ENCODE data around the gene MCM10. TPM values are rescaled to one million over a fixed set of nuclear protein-coding genes. Genes with fewer than 3 reads are reported as not detected.
"Not testable (repeated sequence)": the region's sequence is repeated elsewhere in the genome, so short reads cannot be mapped to it uniquely, and the experiment has no call there.

The MCM10 gene
- total RNA-seq, 1 donor from 2014 or later = 44.5 TPM

- Histone ChIP-seq H3F3A (ENCODE audit: low read depth) (no peaks in the 10 kb centered on the region), H3K4me3 (no peak overlapping the region), H3K9ac (no peak overlapping the region), H3K4me2 (no peak overlapping the region), H3K27ac (no peak overlapping the region), H3K4me1 (no peaks in the 10 kb centered on the region), H3K27me3 (no peaks in the 10 kb centered on the region), H4K20me1 (ENCODE audit: low read depth) (no peaks in the 10 kb centered on the region), H3K36me3 (no peaks in the 10 kb centered on the region), H3K9me3 (ENCODE audit: low read depth) (no peaks in the 10 kb centered on the region), H2AFZ (replicated peaks) (no peak overlapping the region), H3K79me2 (ENCODE audit: low read depth) (no peaks in the 10 kb centered on the region)
- H3K9me3 Mint-ChIP-seq = no peaks in the 10 kb centered on the region
- H3K27ac Mint-ChIP-seq = no peak overlapping the region
- no peak overlapping the region for H3K4me3 Mint-ChIP-seq
- H3K27me3 Mint-ChIP-seq (ENCODE audit: insufficient read depth, low read depth) = peaks cover 3% of the 10 kb centered on the region
- H3K36me3 Mint-ChIP-seq = no peaks in the 10 kb centered on the region
- no peaks in the 10 kb centered on the region for H3K4me1 Mint-ChIP-seq
- no peak for DNase-seq (ENCODE audit: low spot score)
- TF ChIP-seq, protein P1, sequence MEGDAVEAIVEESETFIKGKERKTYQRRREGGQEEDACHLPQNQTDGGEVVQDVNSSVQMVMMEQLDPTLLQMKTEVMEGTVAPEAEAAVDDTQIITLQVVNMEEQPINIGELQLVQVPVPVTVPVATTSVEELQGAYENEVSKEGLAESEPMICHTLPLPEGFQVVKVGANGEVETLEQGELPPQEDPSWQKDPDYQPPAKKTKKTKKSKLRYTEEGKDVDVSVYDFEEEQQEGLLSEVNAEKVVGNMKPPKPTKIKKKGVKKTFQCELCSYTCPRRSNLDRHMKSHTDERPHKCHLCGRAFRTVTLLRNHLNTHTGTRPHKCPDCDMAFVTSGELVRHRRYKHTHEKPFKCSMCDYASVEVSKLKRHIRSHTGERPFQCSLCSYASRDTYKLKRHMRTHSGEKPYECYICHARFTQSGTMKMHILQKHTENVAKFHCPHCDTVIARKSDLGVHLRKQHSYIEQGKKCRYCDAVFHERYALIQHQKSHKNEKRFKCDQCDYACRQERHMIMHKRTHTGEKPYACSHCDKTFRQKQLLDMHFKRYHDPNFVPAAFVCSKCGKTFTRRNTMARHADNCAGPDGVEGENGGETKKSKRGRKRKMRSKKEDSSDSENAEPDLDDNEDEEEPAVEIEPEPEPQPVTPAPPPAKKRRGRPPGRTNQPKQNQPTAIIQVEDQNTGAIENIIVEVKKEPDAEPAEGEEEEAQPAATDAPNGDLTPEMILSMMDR (IDR thresholded peaks at IDR 0.05) = no peak
- TF ChIP-seq EZH2phosphoT487 (IDR thresholded peaks at IDR 0.05) = no peak
- no peak for TF ChIP-seq EZH2 (IDR thresholded peaks at IDR 0.05)
Observed at GRCh38 chr10:13152296-13152695, 9.1 kb upstream of the MCM10 start.

- not testable (repeated sequence) for H3K27me3 Mint-ChIP-seq (ENCODE audit: insufficient read depth, low read depth); H3K9me3 Mint-ChIP-seq; H3K36me3 ChIP-seq; H3K4me3 ChIP-seq; H3K79me2 ChIP-seq (ENCODE audit: low read depth); H3F3A ChIP-seq (ENCODE audit: low read depth); H3K36me3 Mint-ChIP-seq; H4K20me1 ChIP-seq (ENCODE audit: low read depth); H3K9ac ChIP-seq; H3K4me1 Mint-ChIP-seq; H3K4me1 ChIP-seq; H3K4me3 Mint-ChIP-seq; H3K9me3 ChIP-seq (ENCODE audit: low read depth); H3K27me3 ChIP-seq; H3K27ac ChIP-seq; DNase-seq (ENCODE audit: low spot score); H3K27ac Mint-ChIP-seq; H3K4me2 ChIP-seq; H2AFZ ChIP-seq (replicated peaks)
Observed at GRCh38 chr10:13155860-13156259, 5.5 kb upstream of the MCM10 start.

DNA sequence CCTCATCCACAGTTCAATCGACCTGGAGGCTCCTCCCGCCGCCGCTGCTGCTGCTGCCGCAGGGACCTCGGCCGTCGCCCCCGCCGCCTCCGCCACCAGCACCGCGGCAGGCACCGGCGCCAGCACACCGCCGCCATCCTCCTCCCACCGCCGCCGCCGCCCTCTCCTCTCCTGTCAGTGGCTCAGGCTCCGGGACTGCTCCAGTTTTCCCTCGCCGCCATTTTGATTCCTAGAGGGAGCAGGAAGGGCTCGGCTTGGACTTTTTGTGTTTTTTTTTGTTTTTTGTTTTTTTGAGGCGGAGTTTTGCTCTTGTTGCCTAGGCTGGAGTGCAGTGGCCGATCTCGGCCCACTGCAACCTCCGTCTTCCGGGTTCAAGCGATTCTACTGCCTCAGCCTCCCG, 3.0 kb upstream of the MCM10 start:
- peaks cover 4% of the 10 kb centered on the region for H3K27me3 Mint-ChIP-seq (ENCODE audit: insufficient read depth, low read depth)
- no peaks in the 10 kb centered on the region for H3K36me3 Mint-ChIP-seq
- peaks cover 14% of the 10 kb centered on the region for H3K4me1 Mint-ChIP-seq
- H3K27ac ChIP-seq = no peak overlapping the region
- DNase-seq (ENCODE audit: low spot score) = peak; percentile 19
- TF ChIP-seq EZH2 (IDR thresholded peaks at IDR 0.05) (no peak), EZH2phosphoT487 (IDR thresholded peaks at IDR 0.05) (no peak)
- TF ChIP-seq, protein P1 (IDR thresholded peaks at IDR 0.05) = no peak
- H4K20me1 ChIP-seq (ENCODE audit: low read depth) = peaks cover 14% of the 10 kb centered on the region
- H3K9me3 ChIP-seq (ENCODE audit: low read depth) = no peaks in the 10 kb centered on the region
- H3K36me3 ChIP-seq = no peaks in the 10 kb centered on the region
- H3K9me3 Mint-ChIP-seq = no peaks in the 10 kb centered on the region
- no peak overlapping the region for H3K4me2 ChIP-seq
- H3K27me3 ChIP-seq = no peaks in the 10 kb centered on the region
- H2AFZ ChIP-seq (replicated peaks) = no peak overlapping the region
- H3K4me3 Mint-ChIP-seq = no peak overlapping the region
- H3K27ac Mint-ChIP-seq = no peak overlapping the region
- no peak overlapping the region for H3K9ac ChIP-seq
- peaks cover 20% of the 10 kb centered on the region for H3K79me2 ChIP-seq (ENCODE audit: low read depth)
- H3K4me1 ChIP-seq = peaks cover 7% of the 10 kb centered on the region
- no peak overlapping the region for H3K4me3 ChIP-seq
- H3F3A ChIP-seq (ENCODE audit: low read depth) = no peaks in the 10 kb centered on the region

- Histone ChIP-seq H3F3A (ENCODE audit: low read depth) (no peaks in the 10 kb centered on the region), H3K36me3 (no peaks in the 10 kb centered on the region), H3K9ac (peak overlapping the region; percentile 14), H4K20me1 (ENCODE audit: low read depth) (peaks cover 24% of the 10 kb centered on the region), H2AFZ (replicated peaks) (peak overlapping the region; percentile 59), H3K27ac (no peak overlapping the region), H3K79me2 (ENCODE audit: low read depth) (peaks cover 52% of the 10 kb centered on the region), H3K4me1 (peaks cover 7% of the 10 kb centered on the region), H3K9me3 (ENCODE audit: low read depth) (no peaks in the 10 kb centered on the region), H3K27me3 (no peaks in the 10 kb centered on the region), H3K4me2 (peak overlapping the region; percentile 77), H3K4me3 (peak overlapping the region; percentile 52)
- H3K9me3 Mint-ChIP-seq = no peaks in the 10 kb centered on the region
- peak overlapping the region; percentile 89 for H3K4me3 Mint-ChIP-seq
- H3K4me1 Mint-ChIP-seq = peaks cover 14% of the 10 kb centered on the region
- peaks cover 8% of the 10 kb centered on the region for H3K36me3 Mint-ChIP-seq
- TF ChIP-seq, protein P1 (IDR thresholded peaks at IDR 0.05) = no peak
- no peak for TF ChIP-seq EZH2phosphoT487 (IDR thresholded peaks at IDR 0.05)
- TF ChIP-seq EZH2 (IDR thresholded peaks at IDR 0.05) = no peak
- H3K27ac Mint-ChIP-seq = peak overlapping the region; percentile 1
- peaks cover 6% of the 10 kb centered on the region for H3K27me3 Mint-ChIP-seq (ENCODE audit: insufficient read depth, low read depth)
- peak; percentile 39 for DNase-seq (ENCODE audit: low spot score)
Observed at GRCh38 chr10:13161857-13162271, 506 bp downstream of the MCM10 start.

Measured in neural progenitor cell (in vitro differentiated cells).